HG03039 (cell line): ENCODE results near the gene KDM5B.

ENCODE experiments used
- ATAC-seq: cut with Tn5 transposase; IDR thresholded peaks from one replicate; pipeline ENCODE4 v1.9.1; 2021; ENCODE audit warnings: mild to moderate bottlenecking, moderate library complexity; ENCODE audit not compliant: unreplicated experiment

Gene KDM5B

GRCh38 chr1:202689082-202689481 lies 119.1 kb downstream of the KDM5B start:
- no peak for ATAC-seq

DNA sequence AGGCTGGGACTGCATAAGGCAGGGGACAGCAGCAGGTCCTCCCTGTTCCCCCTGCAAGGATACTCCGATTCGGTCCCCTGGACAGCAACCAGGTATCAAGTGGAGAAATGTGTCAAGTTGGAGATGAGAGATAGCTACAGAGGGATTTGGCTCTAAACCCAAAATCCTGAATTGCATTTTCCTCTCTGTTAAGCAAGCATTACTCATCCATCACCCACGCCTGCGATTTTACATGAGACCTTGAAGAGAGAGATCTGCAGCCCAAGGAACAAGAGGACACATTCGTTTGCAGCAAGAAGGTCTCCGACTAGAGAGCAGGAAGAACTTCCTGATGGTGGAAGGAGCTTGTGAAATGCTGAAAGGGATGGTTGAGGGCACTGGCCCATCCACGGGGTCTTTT lies 119.8 kb downstream of the KDM5B start:
- ATAC-seq = no peak

DNA sequence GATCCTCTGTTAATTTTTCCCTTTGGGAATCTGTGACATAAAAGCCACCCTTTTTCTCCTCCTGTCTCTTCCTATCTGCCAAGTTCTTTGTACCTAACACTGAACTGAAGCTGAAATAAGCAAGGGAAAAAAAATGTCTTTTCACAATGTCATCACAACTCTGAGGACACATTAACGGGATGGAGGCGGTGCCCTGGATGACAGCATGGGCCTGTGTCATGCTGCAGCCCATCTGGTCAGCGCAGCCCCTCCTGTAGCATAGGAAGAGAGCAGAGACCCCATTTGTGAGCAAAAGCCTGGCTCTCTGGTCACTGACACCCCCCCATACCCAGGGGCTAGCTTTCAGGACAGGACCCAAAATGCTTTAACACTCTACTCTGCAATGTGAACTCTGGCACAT lies 120.4 kb downstream of the KDM5B start:
- ATAC-seq = no peak

- ATAC-seq = no peak
These were observed 120.9 kb downstream of the KDM5B start for GRCh38 chr1:202687370-202687769.

DNA sequence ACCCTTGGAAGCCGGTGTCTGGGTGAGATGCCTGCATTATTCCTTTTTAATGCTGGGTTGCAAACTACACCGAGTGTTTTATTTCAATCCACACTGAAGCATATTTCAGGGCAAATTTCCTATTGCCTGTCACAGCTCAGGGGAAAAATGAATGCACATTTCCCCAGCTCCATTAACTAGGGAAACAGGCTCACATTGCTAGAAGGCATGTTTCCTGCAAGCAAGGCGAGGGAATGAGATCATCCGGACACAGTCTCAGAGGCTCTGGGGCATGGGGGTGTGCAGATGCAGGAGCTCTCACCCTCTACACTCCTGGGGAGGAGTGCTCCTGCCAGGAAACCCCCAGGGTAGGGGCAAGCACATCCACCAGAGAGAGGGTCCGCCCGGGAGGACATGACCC lies 122.6 kb downstream of the KDM5B start:
- no peak for ATAC-seq

GRCh38 chr1:202684716-202685115 lies 123.5 kb downstream of the KDM5B start:
- ATAC-seq = no peak

DNA sequence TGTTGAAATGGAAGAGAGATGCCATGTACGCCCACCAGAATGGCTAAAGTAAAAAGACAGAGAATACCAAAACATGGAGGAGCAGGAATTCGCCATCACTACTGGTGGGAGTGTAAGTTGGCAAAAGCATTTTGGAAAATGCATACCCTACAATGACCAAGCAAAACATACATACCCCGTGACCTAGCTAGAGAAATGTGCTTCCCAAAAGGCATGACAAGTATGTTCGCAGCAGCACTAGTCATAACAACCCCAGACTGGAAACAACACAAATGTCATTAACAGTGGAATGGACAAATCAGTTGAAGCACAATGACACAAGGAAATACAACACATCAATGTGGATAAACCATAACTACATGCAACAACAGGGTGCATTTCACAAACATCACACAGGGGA lies 125.2 kb downstream of the KDM5B start:
- ATAC-seq = no peak

DNA sequence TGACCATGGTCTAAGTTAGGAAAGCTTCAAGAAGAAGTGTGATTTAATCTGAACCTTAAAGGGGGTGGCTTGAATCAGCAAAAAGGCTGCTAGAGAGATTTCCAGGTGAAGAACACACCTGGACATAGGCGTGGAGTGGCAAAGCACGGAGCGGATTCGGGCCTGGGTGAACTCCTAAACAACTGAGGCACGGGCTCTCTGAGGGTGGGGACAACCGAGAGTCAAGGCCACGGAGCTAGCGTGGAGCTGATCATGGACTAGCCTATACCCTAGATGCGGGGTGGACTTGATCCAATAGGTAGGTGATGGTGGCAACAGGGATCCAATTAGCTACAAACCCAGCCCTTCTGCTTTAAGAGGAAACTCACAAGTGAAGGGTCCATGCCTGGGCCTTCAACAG lies 125.7 kb downstream of the KDM5B start:
- ATAC-seq = no peak

DNA sequence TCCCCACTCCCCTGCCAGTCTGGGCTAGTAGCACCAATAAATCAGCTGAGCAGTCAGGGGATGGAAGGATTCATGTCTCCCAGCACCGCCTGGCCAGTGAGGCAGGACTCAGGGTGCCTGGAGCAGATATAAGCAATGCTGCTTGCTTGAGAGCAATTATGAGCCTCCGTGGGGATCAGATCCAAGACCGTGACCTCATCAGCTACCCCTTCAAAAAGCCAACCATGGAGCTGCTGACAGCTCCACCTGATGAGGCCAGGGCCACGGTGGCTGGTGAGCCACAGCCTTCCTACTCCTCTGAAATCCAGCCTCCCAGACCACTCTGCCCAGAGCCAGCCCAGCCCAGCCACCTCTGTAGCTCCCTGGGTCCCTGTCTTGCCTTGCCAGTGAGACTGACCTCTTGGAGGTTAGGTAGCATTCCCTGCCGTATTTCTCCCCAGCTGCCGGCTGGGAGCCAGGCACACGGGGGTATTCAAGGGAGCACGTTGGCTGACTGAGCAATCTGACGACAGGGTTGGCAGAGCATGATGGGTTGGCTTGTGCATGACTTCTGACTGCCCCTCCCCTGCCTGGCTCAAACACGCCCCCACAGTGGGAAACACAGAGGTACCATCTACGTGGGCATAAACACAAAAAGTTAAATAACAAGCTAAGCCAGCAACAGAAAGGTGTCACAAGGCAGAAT lies 126.3 kb downstream of the KDM5B start:
- ATAC-seq = no peak

GRCh38 chr1:202680586-202681352 lies 127.5 kb downstream of the KDM5B start:
- no peak for ATAC-seq

DNA sequence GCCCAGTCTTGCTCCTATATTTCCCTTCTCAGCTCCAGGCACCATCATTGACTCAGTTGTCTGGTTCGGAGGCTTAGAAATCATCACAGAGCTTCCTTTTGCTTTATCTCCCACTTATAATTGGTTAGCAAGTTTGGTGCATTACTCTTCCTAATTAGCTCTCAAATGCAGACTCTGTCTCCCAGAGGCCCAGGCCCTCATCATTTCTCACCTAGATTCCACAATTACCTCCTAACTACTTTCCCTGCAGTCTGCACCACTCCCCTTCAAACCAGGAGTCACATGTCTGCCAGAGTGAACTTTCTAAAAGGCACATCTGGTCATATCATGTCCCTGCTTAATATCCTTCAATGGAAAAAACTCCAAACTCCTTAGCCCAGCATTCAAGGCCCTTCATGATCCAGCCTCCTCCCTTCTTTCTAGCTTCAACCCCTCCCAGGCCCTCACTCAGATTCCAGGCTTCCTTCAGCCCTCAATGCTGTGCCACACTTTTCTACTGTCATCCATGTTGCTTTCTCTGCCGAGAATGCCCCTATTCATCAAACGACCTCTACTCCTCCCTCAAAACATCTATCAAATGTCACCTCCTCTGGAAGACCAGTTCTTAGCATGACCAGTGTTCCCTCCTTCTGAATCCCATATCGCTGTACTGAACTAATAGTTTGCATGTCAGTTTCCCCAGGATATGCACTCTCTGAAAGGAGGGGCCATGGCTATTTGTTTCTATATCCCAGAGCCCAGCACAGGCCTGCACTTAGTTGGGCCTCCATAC lies 128.6 kb downstream of the KDM5B start:
- no peak for ATAC-seq

GRCh38 chr1:202677433-202677832 lies 130.8 kb downstream of the KDM5B start:
- ATAC-seq = no peak
